ENCODE data around the gene COPG2.

GRCh38 chr7:130708766-130709165, 40.2 kb upstream of the COPG2 start:
- TF ChIP-seq CTCF (IDR thresholded peaks at IDR 0.05) (no peak), POLR2AphosphoS5 (IDR thresholded peaks at IDR 0.05) (no peak), POLR2A (IDR thresholded peaks at IDR 0.05) (no peak)

Data from gastroesophageal sphincter (tissue), 3 donors.